22Rv1 (cell line): ENCODE measurements around the gene OGDHL.
"Not testable (repeated sequence)": the region's sequence is repeated elsewhere in the genome, so short reads cannot be mapped to it uniquely, and the experiment has no call there.

Experiments
- H3K27ac ChIP-seq: fragments of 450-650 bp; 2 replicates; pipeline ENCODE4 v1.5.1; 2017
- ZFX ChIP-seq: fragments of 450-650 bp; IDR thresholded peaks from 2 replicates; pipeline ENCODE4 v1.6.1; 2017; ENCODE audit warnings: antibody characterized with exemption, borderline replicate concordance
- TF ChIP-seq, protein P1 (sequence below): fragments of 450-650 bp; IDR thresholded peaks from 2 replicates; pipeline ENCODE4 v1.5.1; 2017; ENCODE audit warnings: mild to moderate bottlenecking

Gene OGDHL

DNA sequence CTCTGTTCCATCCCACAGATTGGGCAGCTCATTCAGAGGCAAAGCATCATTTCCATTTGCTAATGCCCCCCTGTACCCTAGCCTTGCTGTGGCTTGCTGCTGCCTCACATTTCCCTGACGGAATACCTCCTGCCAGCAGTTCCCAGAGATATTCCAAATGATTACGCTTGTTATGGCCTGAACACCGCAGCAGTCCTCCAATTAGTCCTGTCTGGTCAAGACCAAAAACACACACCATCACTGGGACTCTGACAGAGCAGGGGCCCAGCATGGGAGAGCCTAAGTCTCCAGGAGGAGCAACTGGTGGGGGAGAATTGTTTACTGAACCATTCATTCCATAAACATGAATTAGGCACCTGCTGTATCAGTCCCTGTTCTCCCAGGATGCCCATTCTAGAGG is 6.1 kb downstream of the OGDHL start:
- TF ChIP-seq ZFX: no peak
- TF ChIP-seq, protein P1, sequence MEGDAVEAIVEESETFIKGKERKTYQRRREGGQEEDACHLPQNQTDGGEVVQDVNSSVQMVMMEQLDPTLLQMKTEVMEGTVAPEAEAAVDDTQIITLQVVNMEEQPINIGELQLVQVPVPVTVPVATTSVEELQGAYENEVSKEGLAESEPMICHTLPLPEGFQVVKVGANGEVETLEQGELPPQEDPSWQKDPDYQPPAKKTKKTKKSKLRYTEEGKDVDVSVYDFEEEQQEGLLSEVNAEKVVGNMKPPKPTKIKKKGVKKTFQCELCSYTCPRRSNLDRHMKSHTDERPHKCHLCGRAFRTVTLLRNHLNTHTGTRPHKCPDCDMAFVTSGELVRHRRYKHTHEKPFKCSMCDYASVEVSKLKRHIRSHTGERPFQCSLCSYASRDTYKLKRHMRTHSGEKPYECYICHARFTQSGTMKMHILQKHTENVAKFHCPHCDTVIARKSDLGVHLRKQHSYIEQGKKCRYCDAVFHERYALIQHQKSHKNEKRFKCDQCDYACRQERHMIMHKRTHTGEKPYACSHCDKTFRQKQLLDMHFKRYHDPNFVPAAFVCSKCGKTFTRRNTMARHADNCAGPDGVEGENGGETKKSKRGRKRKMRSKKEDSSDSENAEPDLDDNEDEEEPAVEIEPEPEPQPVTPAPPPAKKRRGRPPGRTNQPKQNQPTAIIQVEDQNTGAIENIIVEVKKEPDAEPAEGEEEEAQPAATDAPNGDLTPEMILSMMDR: no peak
- H3K27ac ChIP-seq: no peak overlapping the region

DNA sequence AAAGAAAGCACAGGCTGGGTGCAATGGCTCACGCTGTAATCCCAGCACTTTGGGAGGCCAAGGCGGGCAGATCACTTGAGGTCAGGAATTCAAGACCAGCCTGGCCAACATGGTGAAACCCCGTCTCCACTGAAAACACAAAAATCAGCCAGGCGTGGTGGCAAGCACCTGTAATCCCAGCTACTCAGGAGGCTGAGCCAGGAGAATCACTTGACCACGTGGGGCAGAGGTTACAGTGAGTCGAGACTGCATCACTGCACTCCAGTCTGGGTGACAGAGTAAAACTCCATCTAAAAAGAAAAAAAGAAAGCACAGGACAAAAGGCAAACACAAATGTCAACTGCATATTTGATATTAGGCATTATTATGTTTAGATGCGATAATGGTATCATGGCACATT is 7.2 kb downstream of the OGDHL start:
- not testable (repeated sequence) for H3K27ac ChIP-seq

DNA sequence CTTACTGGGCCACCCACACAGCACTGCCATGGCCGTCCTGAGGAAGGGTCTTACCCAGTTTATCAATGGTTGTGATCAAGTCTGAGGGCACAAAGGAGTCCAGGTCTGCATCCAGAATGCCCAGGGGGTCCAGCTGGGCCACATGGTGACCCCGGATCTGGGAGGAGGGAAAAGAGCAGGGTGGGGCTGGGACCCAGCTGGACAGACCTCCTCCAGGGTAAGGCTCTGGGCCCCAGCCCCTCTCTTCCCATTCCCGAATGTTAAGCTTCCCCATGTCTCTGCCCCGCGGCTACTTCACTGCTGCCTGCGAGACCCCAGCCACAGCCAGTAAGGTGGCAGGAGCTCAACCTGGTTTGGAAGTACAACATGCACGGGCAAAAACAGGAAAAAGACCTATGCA is 9.5 kb downstream of the OGDHL start:
- no peak overlapping the region for H3K27ac ChIP-seq
- TF ChIP-seq ZFX: no peak
- TF ChIP-seq, protein P1: no peak

DNA sequence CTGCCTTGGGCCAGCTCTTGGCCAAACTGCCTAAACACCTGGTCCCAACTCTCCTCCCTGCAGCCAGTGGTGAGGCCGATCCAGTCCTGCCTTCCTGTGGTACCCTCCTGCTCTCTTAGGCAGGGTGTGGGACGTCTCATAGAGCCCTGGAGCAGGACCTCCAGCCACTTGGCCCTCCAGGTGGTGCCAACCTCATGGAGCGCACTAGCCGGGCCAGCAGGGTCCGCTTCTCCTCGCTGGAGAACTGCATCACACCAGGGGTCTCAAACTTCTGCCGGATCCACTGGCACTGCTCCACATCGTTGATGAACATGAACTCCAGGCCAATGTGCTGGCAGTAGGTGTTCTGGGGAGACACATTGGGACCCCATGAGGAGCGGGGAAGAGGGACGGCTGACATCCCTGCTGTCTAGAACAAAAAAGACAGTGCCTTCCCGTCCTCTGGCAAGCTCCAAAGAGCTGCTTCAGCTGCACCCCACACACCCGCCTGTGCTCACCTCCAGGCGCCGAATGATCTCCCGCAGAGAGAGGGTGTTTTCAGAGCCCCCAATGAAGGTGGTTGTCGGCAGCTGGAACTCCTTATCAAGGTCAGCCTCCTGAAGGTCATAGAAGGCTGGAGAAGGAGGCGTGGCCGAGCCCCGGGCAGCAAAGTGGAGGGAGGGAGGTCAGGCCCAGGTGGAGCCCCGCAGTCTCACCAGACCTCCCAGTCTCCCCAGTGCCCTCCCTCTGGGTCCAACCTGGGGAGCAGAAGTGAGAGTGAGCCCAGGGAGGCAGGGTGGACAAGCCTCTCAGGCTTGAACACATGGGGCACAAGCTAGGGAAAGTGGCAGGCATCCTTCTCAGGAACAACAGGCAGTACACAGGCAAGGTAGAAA is 10.2 kb downstream of the OGDHL start:
- no peak for TF ChIP-seq ZFX
- TF ChIP-seq, protein P1: no peak

DNA sequence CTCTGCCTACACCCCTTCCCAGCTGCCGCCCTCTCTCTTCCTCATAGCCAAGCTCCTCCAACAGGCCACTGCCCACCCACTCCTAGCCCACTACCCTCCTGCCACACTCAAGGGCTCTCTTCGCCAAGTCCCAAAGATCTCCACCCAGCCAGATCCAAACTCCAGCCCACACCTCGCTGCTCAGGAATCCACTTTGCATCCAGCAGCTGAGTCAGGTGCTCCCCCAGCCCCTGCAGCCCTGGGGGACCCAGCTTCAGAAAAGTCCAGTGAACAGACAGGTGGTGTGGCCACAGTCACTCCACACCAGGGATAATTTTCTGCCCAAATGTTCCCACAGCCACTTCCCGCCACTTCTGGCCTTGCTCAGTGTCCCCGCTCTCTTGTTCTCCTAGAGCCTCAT is 10.9 kb downstream of the OGDHL start:
- no peak overlapping the region for H3K27ac ChIP-seq
- TF ChIP-seq, protein P1: no peak
- TF ChIP-seq ZFX: no peak

More for the DNA sequence above, 10.2 kb downstream of the OGDHL start:
- H3K27ac ChIP-seq: no peak overlapping the region

DNA sequence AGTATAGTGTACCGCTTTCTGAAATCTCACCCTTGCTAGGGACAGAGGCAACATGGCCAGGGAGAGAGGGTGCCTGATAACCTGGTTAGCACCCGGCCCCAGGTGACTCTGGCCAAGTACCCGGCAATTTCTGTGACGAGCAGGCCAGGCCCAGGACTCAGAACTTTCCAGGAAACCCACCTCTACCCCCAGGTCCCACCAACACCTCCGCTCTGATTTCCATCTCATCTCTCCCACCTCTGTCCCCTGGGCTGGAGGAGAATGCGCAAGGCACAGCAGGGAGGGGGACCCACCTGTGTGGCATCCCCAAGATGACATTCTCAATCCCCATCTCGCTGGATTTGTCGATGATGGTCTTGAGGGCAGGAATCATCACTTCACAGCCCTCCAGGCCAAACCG is 11.6 kb downstream of the OGDHL start:
- TF ChIP-seq, protein P1: no peak
- no peak for TF ChIP-seq ZFX
- H3K27ac ChIP-seq: no peak overlapping the region

DNA sequence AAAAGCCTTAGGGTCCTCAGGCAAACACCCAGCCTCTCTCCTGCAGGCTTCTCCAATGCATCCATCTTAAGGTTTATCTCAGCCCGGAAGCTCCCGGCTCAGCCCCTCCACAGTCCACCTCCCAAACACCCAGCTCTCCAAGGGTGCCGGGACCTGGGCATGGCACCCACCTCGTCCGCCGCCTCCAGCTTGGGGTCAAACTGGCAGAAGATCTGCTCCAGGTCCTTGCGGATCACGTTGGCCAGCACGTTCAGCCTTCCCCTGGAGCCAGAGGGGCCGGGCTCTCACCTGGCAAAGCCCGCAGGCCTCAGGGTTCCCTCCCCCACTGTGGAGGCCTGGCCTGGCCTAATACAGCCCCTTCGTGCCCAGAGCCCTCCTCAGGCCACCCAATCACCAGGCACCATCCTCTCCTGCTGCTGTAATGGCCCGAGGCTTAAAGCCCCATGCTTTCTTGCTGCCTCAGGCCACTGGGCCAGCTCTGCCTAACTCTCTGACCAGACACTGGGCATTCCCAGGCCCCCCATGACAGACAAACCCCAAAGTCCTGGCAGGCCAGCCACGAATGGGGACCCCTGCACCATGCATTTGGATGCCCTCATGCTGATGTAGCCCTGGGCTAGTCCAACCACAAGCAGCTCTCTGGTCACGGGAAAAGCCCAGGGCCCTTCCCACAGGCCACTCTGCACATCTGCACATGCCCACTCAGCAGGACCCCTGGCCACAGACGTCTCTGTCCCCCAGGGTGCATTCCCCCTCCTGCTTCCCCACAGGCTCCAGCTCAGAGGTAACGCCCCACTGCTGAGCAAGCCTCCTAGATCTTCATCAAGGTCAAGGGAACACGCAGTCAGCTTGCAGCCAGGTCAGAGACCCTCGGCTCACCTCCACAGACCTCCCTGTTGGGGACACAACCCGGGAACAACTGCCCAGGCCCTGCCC is 12.3 kb downstream of the OGDHL start:
- TF ChIP-seq ZFX: no peak
- TF ChIP-seq, protein P1: no peak
- H3K27ac ChIP-seq: no peak overlapping the region
